Motor neuron (in vitro differentiated cells): ENCODE measurements around the gene AMN1. TPM values are rescaled to one million over a fixed set of nuclear protein-coding genes. Genes with fewer than 3 reads are reported as not detected.
"Not testable (repeated sequence)": the region's sequence is repeated elsewhere in the genome, so short reads cannot be mapped to it uniquely, and the experiment has no call there.

Experiments used
- ATAC-seq, 8 experiments: fragments of 200-7000 bp; cut with Tn5 transposase; replicated peaks in 6 of 8; 2 replicates each; pipeline ENCODE4 v1.8.0; 2021; ENCODE audit warnings: mild to moderate bottlenecking in 8 of 8, moderate library complexity in 8 of 8
- H3K27ac ChIP-seq, 2 donors: fragments of 250-450 bp; sonication (Bioruptor Pico); 2 replicates each; pipeline ENCODE4 v1.9.0; 2021; ENCODE audit warnings: antibody characterized with exemption in 2 of 2, mild to moderate bottlenecking in 2 of 2, moderate library complexity in 1 of 2
- H3K4me1 ChIP-seq, 2 donors: fragments of 250-450 bp; sonication (Bioruptor Pico); replicated peaks in 1 of 2; 2 replicates each; pipeline ENCODE4 v1.6.1; 2021; ENCODE audit warnings: antibody characterized with exemption in 2 of 2, mild to moderate bottlenecking in 2 of 2, moderate library complexity in 1 of 2
- H3K4me3 ChIP-seq, 5 donors: fragments of 250-450 bp; sonication (Bioruptor Pico); 2 replicates each; pipeline ENCODE4 v1.9.0; 2021; ENCODE audit warnings: antibody characterized with exemption in 5 of 5, mild to moderate bottlenecking in 5 of 5, moderate library complexity in 4 of 5
- WGBS, 10 experiments: fragments of 450-650 bp; shearing (Covaris generic); methylation state at CpG; one replicate each; pipeline ENCODE4 v1.0.0; 2022; 5-methylcytosine and 5-hydroxymethylcytosine counted together
- in situ Hi-C, 9 experiments: fragments of 400-800 bp; cut with MboI; loops; one replicate each; pipeline ENCODE4 v1.15.0; 2021; ENCODE audit warnings: low sequenced_read_pairs in 9 of 9, low pct_unique_long_range_greater_than_20kb in 2 of 9; ENCODE audit not compliant: unreplicated experiment in 9 of 9
- total RNA-seq, 8 experiments: library from RNA; unstranded; fragments of 300-600 nt; gene quantifications; 2 replicates each; pipeline versions ENCODE4 v1.2.3 to v1.2.4, GENCODE V29; 2022

Gene AMN1
- total RNA-seq, 8 experiments from 2014 or later: 4.1 to 48.8 (median 26.3) TPM

DNA sequence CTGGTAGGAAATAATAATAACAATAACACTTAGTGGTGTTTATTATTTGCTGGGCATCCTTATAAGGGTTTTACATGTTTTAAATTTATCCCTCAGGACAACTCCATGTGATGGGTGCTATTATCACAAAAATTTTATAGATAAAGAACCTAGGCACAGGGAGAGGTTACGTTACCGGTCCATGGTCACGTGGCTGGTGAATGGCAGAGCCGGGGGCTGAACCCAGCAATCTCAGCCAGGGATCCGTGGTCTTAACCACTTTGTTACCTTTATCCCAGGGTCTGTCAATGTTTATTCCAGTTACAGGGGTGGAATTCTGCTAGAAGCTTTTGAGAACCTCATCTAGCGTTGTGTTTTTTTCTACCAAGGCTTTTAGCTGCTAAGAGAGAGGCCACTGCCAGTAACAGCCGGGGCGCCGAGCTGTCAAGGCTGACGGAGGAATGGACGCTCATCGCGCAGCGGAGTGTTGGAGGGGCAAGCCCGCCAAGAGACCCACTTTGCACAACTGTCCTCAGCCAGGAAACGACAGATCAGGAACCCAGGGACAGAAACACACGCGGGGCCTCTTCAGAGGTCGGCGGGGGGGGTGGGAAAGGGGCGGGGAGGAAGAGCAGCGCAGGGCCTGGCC, 418 bp downstream of the AMN1 start:
- in situ Hi-C loops: no loop called here
- peak; percentile 18 to 55 (median 51) for ATAC-seq
- 0 to 3% (median 0%) methylated on average over 1 to 6 of the region's 22 CpGs; no CpG with 5 or more reads in 3 of the 10 experiments for WGBS, 10 experiments
- H3K4me3 ChIP-seq: peak overlapping the region; percentile 51 to 68 (median 55)
- peak overlapping the region; percentile 80 to 86 for H3K27ac ChIP-seq
- peaks cover 6 to 9% of the 10 kb centered on the region in 2 donors for H3K4me1 ChIP-seq

DNA sequence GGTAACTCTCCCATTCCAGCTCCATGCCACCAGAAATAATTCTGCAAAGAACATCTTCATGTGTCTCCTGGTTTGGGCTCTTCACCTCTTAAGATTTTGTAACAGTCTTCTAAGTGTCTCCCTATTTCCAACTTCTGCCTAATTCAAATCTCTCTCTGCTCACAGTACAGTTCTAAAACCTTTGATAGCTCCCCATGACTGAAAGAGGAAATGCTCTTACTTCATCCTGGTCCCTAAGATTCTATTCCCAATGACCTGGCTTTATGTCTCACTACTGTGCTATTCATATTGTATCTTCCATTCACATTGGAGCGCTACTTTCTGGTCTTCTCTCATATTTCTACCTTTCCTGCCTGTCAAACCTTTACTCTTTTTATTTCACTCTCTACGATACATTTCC, 1.6 kb downstream of the AMN1 start:
- ATAC-seq: no peak
- in situ Hi-C loops: no loop called here
- 89 to 100% (median 99%) methylated on average over 1 to 2 of the region's 2 CpGs for WGBS, 10 experiments
- Histone ChIP-seq H3K4me1 (peaks cover 6 to 9% of the 10 kb centered on the region in 2 donors), H3K4me3 (no peak overlapping the region), H3K27ac (no peak overlapping the region)

DNA sequence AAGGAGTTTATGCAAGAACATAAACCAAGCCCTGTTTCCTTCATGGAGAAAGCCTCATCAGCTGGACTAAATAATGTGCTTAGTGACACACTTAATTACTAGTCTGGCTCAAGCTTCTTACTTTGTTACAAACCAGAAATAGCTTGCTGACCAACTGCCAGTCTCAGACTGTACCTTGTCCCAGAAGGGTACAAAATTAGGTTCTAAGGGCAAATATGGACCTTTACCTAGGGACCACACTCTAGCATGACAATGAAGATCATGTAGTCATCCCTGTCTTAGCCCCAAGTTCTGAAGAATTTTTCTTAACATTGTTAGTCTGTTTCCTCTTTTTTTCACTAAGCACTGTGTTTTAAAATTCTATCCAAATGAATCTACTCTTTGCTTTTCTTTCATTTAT, 2.2 kb downstream of the AMN1 start:
- Histone ChIP-seq H3K4me1 (peaks cover 6 to 9% of the 10 kb centered on the region in 2 donors), H3K4me3 (no peak overlapping the region), H3K27ac (no peak overlapping the region)
- in situ Hi-C loops: no loop called here
- ATAC-seq: no peak

DNA sequence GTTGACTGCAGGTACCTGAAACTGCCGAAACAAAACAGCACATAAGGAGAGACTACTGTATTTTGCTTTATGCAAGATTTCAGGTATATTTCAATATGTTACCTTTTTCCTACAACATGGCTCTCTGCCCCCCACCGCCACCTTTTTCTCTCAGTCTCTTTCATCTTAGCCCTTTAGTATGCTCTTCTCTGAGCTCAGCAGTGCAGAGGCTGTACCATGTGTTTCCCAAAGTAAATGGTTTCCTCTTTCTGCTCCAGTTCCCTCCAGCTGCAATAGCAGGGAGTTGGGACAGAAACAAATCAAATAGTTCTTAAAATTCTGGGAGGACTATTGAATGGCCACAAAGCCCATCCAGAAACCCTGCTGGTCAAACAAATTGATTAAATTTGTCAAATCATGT, 4.3 kb downstream of the AMN1 start:
- H3K27ac ChIP-seq: no peak overlapping the region
- in situ Hi-C loops: no loop called here
- no peak overlapping the region for H3K4me3 ChIP-seq
- H3K4me1 ChIP-seq: peaks cover 5 to 6% of the 10 kb centered on the region in 2 donors
- WGBS, 10 experiments: 42 to 100% (median 81%) methylated on average over 1 to 2 of the region's 2 CpGs; no CpG with 5 or more reads in 3 of the 10 experiments
- ATAC-seq: no peak

DNA sequence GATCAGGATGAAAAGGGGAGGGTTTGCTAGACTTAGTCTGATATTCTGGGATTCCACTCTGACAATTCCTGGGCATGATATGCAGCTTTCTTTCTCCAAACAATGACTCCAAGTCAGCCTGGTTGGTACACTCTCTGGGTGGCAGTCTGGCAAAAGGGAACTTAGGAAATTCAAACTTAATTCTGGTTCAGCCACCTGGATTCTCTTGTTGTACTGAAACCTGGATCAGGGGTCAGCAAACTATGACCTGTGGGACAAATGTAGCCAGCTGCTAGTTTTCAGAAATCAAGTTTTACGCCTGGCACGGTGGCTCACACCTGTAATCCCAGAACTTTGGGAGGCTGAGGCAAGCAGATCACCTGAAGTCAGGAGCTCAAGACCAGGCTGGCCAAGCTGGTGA, 6.2 kb downstream of the AMN1 start:
- Histone ChIP-seq H3K27ac (no peak overlapping the region), H3K4me3 (no peak overlapping the region), H3K4me1 (peaks cover under 1 to 1% of the 10 kb centered on the region in 2 donors)
- 90 to 100% (median 95%) methylated on average over 1 to 2 of the region's 2 CpGs; no CpG with 5 or more reads in 5 of the 10 experiments for WGBS, 10 experiments
- no peak for ATAC-seq
- in situ Hi-C loops: no loop called here

DNA sequence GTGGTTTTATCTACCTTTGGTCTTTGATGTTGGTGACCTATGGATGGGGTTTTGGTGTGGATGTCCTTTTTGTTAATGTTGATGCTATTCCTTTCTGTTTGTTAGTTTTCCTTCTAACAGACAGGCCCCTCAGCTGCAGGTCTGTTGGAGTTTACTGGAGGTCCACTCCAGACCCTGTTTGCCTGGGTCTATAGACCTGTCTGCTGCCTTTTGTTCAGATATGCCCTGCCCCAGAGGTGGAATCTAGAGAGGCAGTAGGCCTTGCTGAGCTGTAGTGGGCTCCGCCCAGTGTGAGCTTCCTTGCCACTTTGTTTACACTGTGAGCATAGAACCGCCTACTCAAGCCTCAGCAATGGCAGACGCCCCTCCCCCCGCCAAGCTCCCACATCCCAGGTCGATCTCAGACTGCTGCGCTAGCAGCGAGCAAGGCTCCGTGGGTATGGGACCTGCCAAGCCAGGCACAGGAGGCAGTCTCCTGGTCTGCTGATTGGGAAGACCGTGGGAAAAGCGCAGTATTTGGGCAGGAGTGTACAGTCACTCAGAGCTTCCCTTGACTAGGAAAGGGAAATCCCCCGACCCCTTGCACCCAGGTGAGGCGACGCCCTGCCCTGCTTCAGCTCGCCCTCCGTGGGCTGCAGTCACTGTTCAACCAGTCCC, 10.2 kb downstream of the AMN1 start:
- 74 to 96% (median 85%) methylated on average over 2 to 13 of the region's 15 CpGs; no CpG with 5 or more reads in 2 of the 10 experiments for WGBS, 10 experiments
- not testable (repeated sequence) for H3K4me1 ChIP-seq, H3K27ac ChIP-seq

DNA sequence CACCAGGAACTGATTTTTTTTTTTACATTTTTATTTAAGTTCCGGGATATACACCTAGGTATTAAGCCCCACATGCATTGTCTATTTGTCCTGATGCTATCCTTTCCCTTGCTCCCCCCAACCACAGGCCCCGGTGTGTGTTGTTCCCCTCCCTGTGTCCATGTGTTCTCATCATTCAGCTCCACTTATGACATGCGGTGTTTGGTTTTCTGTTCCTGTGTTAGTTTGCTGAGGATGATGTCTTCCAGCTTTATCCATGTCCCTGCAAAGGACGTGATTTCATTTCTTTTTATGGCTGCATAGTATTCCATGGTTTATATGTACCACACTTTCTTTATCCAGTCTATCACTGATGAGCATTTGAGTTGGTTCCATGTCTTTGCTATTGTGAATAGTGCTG, 11.8 kb downstream of the AMN1 start:
- WGBS, 10 experiments: 61 to 100% (median 87%) methylated on average over 2 to 4 of the region's 4 CpGs
- in situ Hi-C loops, ATAC-seq, H3K4me3 ChIP-seq, H3K27ac ChIP-seq, H3K4me1 ChIP-seq: not testable (repeated sequence)

More for the DNA sequence above, 10.2 kb downstream of the AMN1 start:
- H3K4me3 ChIP-seq, ATAC-seq, in situ Hi-C loops: not testable (repeated sequence)

DNA sequence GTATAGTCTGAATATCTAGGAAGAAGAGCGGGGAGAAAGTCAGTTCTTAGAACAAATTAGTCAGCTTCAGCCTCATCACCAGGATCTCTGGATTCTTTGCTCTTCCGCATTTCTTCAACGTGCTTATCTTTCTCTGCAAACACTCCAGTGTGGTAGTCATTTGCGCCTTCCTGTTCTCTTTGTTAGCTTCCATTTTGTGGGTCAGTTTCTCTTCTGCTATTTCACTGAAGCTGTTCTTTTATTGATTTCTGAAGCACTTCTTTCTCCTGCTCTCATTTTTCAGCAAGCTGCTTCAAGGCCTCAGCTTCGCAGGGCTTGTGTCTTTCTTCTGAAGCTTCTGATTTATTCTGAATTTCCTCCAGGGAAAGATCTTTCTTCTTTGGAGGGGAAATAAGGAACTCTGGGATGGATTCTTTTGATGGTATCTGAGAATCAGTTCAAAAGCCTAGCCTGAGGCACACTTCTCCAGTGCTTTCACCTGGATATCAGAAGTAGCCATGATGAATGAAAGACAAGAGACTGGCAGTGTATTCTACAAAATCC, 13.5 kb downstream of the AMN1 start:
- ATAC-seq: no peak
- H3K4me1 ChIP-seq: no peaks in the 10 kb centered on the region
- no peak overlapping the region for H3K4me3 ChIP-seq
- no peak overlapping the region for H3K27ac ChIP-seq
- in situ Hi-C loops: no loop called here
- 69 to 98% (median 79%) methylated on average over 4 to 5 of the region's 5 CpGs for WGBS, 10 experiments

DNA sequence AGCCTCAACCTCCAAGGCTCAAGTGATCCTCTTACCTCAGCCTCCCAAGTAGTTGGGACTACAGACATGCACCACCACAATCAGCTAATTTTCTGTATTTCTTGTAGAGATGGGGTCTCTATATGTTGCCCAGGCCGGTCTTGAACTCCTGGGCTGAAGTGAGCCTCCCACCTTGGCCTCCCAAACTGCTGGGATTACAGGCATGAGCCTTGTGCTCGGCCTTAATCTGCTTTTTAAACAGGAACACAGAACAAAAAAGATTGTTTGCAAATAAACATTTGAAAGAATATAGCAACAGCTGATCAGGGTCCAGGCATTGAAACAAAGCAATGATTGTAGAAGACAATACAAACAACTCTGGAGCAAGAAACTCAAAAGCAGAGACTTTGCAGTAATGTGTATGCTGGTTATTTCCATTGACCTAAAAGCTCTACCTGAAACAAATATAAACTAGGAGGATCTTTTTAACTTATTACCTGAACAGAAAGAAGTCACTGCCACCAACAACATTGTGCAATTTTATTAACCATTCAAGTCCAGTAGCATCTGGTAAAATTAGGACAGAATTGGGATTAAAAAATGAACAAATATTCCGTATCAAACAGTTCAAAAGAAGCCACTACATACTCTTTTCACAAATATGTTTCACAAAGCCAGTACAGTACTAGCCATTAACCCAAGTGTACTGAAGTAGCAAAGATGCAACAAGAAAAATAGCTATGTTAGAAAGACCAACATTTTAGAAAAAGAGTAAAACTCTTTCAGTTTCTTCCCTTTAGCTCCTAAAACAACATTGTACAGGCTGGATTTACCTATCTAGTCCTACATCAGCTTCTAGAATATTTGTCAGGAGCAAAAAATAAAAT, 14.2 kb downstream of the AMN1 start:
- in situ Hi-C loops: no loop called here
- Histone ChIP-seq H3K4me3 (no peak overlapping the region), H3K4me1 (no peaks in the 10 kb centered on the region), H3K27ac (no peak overlapping the region)
- no peak for ATAC-seq
- WGBS, 10 experiments: 38 to 100% (median 86%) methylated on average over 1 to 3 of the region's 3 CpGs

DNA sequence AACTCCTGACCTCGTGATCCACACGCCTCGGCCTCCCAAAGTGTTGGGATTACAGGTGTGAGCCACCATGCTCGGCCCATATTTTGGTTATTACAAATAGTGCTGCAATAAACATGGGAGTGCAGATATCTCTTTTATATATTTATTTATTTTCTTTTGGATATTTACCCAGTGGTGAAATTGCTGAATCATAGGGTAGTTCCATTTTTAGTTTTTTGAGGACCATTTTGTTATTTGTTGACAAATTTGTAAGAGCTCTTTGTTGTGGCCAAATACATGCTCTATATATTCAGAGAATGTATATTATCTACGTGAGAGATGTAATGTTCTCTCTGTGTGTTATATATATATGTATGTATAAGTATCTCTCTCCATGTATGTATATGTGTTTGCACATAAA, 15.9 kb downstream of the AMN1 start:
- WGBS, 10 experiments: 29 to 100% (median 83%) methylated on average over 1 to 4 of the region's 5 CpGs; no CpG with 5 or more reads in 3 of the 10 experiments

DNA sequence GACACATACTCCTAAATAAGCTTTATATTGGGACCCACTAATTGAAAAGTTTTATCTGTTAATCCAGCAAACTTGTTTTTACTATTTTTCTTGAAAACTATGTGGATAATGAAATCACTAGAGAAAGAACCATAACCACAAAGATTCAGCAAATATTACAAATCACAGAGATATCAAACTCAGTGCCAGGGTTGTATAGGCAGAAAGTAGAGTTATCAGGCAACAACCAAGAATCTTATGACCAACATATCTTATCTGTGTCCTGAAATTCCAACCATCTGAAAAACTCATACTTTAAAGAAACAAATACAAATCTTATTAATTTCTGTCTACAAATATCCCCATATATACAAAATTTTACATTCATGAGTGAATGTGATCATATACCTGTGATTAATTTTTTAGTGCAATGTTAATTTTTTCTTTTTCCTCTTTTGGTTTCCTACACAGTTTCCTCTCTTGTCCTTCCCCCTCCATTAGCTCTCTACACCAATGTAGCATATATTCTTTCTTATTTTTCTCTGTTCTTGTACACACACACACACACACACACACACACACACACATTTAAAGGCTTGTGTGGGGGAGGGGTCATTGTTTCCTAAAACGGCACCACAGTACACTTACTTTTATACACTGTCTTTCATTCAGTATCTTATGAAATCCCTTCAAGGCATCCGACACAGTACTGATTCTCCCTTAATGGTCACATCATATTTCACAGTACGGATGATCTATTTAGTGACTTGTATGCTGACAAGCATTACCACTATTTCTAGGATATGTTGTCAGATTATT, 18.6 kb downstream of the AMN1 start:
- WGBS, 10 experiments: 33 to 100% (median 91%) methylated on average over 1 to 3 of the region's 3 CpGs
- Histone ChIP-seq H3K4me3 (no peak overlapping the region), H3K27ac (no peak overlapping the region), H3K4me1 (no peaks in the 10 kb centered on the region)
- in situ Hi-C loops: no loop called here
- no peak for ATAC-seq

More for the DNA sequence above, 15.9 kb downstream of the AMN1 start:
- ATAC-seq: no peak
- H3K4me3 ChIP-seq: no peak overlapping the region
- no peak overlapping the region for H3K27ac ChIP-seq
- H3K4me1 ChIP-seq: no peaks in the 10 kb centered on the region
- in situ Hi-C loops: no loop called here

DNA sequence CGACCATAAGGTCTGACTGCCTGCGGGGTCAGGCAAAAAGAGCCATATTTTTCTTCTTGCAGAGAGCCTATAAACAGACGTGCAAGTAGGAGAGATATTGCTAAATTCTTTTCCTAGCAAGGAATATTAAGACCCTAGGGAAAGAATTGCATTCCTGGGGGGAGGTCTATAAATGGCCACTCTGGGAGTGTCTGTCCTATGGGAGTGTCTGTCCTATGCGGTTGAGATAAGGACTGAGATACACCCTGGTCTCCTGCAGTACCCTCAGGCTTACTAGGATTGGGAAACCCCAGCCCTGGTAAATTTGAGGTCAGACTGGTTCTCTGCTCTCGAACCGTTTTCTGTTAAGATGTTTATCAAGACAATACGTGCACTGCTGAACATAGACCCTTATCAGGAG, 20.7 kb downstream of the AMN1 start:
- WGBS, 10 experiments: 80 to 100% (median 94%) methylated on average over 1 to 5 of the region's 7 CpGs; no CpG with 5 or more reads in 1 of the 10 experiments
- in situ Hi-C loops: not testable (repeated sequence)

More for the DNA sequence above, 20.7 kb downstream of the AMN1 start:
- not testable (repeated sequence) for H3K27ac ChIP-seq, H3K4me3 ChIP-seq, ATAC-seq, H3K4me1 ChIP-seq
